AG09319 (cell line): ENCODE data around the gene UIMC1.

ENCODE experiments used
- DNase-seq: peaks from one replicate; pipeline ENCODE4 v3.0.0-alpha.2; 2010; ENCODE audit warnings: low read depth; ENCODE audit errors: extremely low read depth
- CTCF ChIP-seq: IDR thresholded peaks from 2 replicates; pipeline ENCODE4 v1.5.1; 2011; ENCODE audit warnings: low read depth, mild to moderate bottlenecking, inconsistent platforms, low read length, moderate library complexity

Gene UIMC1

GRCh38 chr5:176935017-176935416, 71.6 kb downstream of the UIMC1 start:
- DNase-seq = no peak
- no peak for TF ChIP-seq CTCF

- DNase-seq = no peak
- TF ChIP-seq CTCF = no peak
These were observed 72.2 kb downstream of the UIMC1 start for GRCh38 chr5:176934309-176934930.

- TF ChIP-seq CTCF = no peak
These were observed 76.9 kb downstream of the UIMC1 start for GRCh38 chr5:176929654-176930053.

GRCh38 chr5:176927562-176927961, 79.0 kb downstream of the UIMC1 start:
- DNase-seq = no peak
- TF ChIP-seq CTCF = no peak

More at GRCh38 chr5:176929654-176930053, 76.9 kb downstream of the UIMC1 start:
- DNase-seq = no peak

- DNase-seq = no peak
- no peak for TF ChIP-seq CTCF
These were observed 83.8 kb downstream of the UIMC1 start for GRCh38 chr5:176922817-176923216.

GRCh38 chr5:176921714-176922113, 84.9 kb downstream of the UIMC1 start:
- no peak for DNase-seq
- TF ChIP-seq CTCF = no peak

GRCh38 chr5:176918613-176919012, 88.0 kb downstream of the UIMC1 start:
- DNase-seq = no peak
- TF ChIP-seq CTCF = no peak
